HG03558 (cell line): Measurements from ENCODE around the gene UNC5C.
A peak's percentile ranks its signal among the peaks of the same experiment; 100 is the strongest.

Source experiments
- ATAC-seq: cut with Tn5 transposase; IDR thresholded peaks from one replicate; pipeline ENCODE4 v1.9.1; 2021; ENCODE audit warnings: moderate number of reproducible peaks; ENCODE audit not compliant: unreplicated experiment; ENCODE audit errors: extremely low read depth

UNC5C gene

DNA sequence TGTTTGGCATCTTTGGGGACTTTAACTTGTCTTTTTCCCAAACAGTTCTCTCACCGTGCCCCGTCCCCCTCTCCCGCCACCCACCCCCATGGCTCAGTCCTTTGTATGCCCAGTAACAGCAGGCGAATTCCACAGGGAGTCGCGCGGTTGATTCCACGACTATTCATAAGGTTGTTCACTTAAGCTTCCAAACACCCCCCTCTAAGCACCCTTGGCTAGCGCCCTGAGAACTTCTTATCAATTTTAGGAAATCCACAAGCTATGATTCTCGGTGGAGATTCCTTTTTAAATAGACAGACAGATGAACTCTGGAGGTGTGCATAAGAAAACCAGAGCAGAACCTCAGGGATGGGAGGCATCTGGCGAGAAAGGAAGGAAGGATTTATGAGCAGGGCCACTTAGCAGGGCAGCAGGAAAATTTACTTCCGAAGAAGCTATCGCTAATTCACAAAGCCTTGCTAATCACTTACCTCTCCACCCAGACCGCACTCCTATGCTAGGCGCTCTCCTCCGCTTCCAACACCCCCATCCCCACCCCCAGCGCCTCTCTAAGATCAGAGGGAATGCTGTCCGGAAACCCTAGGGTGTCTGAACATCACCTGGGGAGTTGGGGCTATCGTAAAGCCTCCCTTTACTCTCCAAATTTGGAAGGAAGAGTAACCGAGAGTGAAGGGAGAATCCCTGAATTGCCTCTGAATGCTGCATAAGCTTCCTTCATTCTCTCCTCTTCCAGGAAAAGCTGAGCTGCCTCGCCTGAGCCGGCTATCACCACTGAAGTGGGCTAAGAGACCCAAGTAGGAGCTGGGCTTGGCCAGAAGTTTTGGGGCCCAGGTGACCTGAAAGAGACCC is 1.7 kb downstream of the UNC5C start:
- no peak for ATAC-seq

DNA sequence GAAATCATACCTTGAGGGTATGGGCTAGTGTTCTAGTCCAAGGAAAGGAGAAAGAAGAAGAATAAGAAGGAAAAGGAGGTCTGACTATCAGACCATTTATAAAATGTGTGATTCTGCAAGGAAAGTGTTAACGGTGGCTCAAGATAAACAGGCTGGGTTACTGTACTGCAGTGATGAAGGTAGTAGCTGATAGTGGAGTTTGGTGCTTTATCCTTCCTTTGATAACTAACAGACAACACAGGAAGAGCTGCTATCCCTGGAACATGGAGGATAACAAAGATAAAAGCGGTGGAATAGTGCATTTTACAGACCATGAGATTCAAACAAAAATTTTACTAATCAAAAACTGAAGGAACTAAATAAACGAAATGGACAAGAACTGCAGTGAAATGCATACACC is 2.6 kb downstream of the UNC5C start:
- ATAC-seq: no peak

- ATAC-seq: no peak
Observed at GRCh38 chr4:95545546-95545945, 3.2 kb downstream of the UNC5C start.

DNA sequence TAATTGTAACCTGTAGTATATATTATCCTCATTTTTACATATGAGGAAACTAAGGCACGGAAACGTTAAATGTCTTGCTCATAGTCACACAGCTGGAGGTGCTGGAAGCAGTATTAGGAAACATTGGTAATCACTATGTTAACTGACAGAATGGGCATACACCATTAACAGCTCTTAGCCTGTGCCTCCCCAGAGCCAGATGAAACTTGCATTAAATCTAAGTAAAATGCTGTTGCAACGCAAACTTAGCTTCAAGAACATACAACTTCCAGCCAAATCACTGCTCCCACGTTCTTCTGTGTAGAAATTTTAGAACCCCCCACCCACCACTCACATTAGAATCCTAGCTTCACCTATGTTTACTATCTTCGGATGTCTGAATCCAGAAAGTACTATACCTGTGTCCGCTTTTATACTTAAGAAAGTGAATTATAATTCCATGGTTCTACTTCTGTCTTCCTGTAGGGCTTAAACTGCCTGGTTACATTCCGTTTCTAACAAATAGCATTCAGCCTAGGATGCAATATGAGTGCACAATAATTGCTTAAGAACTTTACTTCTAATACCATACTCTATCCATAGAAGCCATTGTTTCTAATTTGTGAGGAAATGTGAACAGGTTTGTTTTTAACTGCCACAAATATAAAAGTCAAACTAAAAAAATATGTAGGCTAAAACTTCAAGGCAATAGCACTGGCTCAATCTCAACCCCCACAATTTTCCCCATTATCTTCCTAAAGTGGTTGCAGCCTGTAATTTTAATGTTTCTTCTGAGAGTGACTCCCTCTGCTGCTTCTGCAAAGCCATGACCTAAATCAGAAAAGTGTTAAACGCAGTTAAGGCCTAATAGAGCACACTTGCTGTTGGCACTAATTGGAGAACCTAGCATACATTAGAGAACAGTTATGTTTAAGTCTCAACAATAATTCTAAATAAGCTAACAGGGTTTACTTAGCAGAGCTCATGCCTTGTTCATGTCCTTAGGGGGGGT is 4.4 kb downstream of the UNC5C start:
- ATAC-seq: no peak

DNA sequence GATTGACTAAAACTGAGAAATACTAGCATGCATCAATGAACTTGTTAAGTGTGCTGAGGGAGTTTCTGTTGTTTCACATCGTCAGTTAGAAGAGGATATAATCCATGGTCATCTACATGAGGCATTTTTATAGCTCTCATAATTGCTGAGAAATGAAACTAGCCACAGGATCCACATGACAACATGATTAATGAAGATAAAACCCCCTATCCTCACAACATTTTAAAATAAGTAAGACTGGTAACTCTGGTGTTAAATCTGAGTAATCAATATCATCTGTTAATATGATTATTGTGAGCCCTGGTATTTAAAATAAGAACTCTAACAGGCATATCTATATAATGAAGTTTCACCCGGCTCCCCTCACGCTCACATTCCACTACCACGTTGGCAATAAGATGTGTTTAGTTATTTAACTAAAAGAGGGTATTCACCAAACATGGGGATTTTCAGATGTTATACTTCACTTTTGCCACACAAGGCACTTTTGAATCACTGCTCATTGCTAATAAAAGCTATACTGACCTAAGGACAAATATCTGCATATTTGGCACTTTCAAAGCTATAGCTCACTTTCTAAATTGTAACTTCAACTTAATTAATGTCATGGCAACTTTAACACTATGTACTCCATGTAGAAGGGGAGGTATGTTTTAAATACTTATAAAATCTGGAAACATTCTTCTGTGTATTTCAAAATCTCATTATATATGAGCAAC is 6.7 kb downstream of the UNC5C start:
- peak; percentile 51 for ATAC-seq

DNA sequence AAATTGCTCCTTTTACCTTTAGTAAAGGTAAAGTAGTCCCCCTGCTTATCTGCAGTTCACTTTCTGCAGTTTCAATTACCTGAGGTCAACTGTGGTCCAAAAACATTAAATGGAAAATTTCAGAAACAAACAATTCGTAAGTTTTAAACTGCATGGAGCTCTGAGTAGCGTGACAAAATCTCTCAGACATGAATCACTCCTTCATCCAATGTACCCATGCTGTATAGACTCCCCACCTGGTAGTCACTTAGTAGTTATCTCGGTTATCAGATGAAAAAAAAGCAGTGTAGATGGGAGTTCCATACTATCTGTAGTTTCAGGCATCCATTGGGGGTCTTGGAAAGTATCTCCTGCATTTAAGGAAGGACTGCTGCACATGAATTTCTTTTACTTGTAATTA is 7.7 kb downstream of the UNC5C start:
- no peak for ATAC-seq

- ATAC-seq: no peak
Observed at GRCh38 chr4:95540227-95540626, 8.5 kb downstream of the UNC5C start.

GRCh38 chr4:95539106-95539505 is 9.7 kb downstream of the UNC5C start:
- no peak for ATAC-seq

- no peak for ATAC-seq
Observed at GRCh38 chr4:95537863-95538488, 10.8 kb downstream of the UNC5C start.

- no peak for ATAC-seq
Observed at GRCh38 chr4:95537191-95537590, 11.6 kb downstream of the UNC5C start.

DNA sequence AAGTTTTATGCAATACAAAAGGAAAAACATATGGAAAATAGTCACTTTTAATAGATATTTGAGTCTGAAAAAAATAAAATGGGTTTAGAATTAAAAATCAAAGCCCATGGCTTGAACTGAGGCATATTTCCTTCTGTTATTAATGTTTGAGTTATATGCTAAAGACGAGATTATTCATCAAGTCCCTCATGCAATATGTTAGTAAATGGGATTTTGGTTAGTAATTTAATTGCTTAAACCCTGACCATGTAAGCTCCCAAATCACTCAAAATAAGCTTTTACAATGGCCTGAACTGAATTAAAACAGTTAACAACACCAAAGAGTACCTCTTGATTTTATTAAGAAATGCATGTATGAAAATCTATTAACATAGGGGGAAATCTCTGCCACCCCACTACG is 12.1 kb downstream of the UNC5C start:
- ATAC-seq: no peak

- no peak for ATAC-seq
Observed at GRCh38 chr4:95535180-95535579, 13.6 kb downstream of the UNC5C start.

- no peak for ATAC-seq
Observed at GRCh38 chr4:95534032-95534431, 14.7 kb downstream of the UNC5C start.

- no peak for ATAC-seq
Observed at GRCh38 chr4:95533254-95533653, 15.5 kb downstream of the UNC5C start.

- no peak for ATAC-seq
Observed at GRCh38 chr4:95532305-95532704, 16.5 kb downstream of the UNC5C start.

- no peak for ATAC-seq
Observed at GRCh38 chr4:95531141-95531540, 17.6 kb downstream of the UNC5C start.

GRCh38 chr4:95529946-95530345 is 18.8 kb downstream of the UNC5C start:
- no peak for ATAC-seq

DNA sequence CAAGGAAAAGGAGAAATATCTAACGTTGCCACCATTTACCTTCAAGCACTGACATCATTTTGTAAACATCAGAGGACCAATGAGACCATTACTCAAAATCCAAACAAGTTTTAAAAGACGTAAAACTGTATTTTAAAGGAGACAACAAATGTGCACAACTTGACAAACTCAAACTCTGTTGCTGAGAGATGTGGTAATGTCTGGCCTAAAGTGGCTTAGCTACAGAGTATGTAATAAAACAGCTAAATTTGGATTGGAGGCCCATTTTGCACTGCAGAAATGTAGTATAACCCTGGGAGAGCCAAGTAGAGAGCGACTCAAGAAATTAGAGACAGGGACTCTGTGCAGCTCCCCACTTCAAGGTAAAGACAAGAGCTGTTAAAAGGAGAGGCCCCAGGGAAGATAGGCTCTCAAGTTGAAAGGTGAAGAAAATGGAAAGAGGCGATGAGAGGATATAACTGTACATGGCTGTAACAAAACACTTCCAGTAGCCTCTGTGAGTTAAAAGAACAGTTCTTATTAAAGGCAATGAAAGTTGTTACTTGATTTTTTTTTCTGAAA is 20.3 kb downstream of the UNC5C start:
- ATAC-seq: no peak

DNA sequence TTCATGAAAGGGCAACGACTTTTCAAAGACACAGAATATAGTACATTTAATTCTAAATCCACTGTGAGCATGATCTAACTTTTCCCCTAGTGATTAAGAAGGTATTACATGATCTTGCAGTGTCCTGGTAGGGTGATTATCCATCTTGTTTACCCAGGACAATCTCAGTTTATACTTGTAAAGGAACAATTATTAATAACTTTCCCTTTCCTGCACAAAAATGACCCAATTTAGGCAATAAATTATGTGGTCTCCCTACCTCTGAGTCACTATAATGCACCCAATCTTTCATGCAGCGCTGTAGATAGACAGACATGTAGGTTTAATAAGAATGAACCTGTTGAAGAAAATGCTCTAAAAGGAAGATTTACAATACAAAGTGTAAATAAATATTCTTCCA is 22.7 kb downstream of the UNC5C start:
- no peak for ATAC-seq

GRCh38 chr4:95524729-95525128 is 24.0 kb downstream of the UNC5C start:
- no peak for ATAC-seq
